HUES64 (cell line): Measurements from ENCODE around the gene HOXD10. TPM values are rescaled to one million over a fixed set of nuclear protein-coding genes. Genes with fewer than 3 reads are reported as not detected.

Experiments used
- H3K27ac ChIP-seq: 2 replicates; pipeline ENCODE4 v1.7.0; 2013; ENCODE audit warnings: low read depth, low read length, inconsistent platforms
- H3K27me3 ChIP-seq: 2 replicates; pipeline ENCODE4 v1.6.1; 2013; ENCODE audit warnings: mild to moderate bottlenecking, low read length; ENCODE audit not compliant: insufficient read depth
- H3K36me3 ChIP-seq: 2 replicates; pipeline ENCODE4 v1.6.1; 2013; ENCODE audit warnings: mild to moderate bottlenecking, low read length; ENCODE audit not compliant: insufficient read depth
- H3K4me1 ChIP-seq: 2 replicates; pipeline ENCODE4 v1.6.1; 2013; ENCODE audit warnings: mild to moderate bottlenecking, low read length, moderate library complexity; ENCODE audit not compliant: insufficient read depth
- H3K4me3 ChIP-seq: 2 replicates; pipeline ENCODE4 v1.5.1; 2013; ENCODE audit warnings: mild to moderate bottlenecking, low read length, moderate library complexity
- H3K9ac ChIP-seq: 2 replicates; pipeline ENCODE4 v1.6.1; 2013; ENCODE audit warnings: mild to moderate bottlenecking, low read depth, low read length
- H3K9me3 ChIP-seq: 2 replicates; pipeline ENCODE4 v1.6.1; 2013; ENCODE audit warnings: low read depth, low read length; ENCODE audit not compliant: insufficient read depth
- WGBS: fragments of 150-250, 120-280 bp; methylation state at CpG from one replicate; pipeline ENCODE4 v1.1.7; 2013; ENCODE audit warnings: missing lambda C conversion rate; 5-methylcytosine and 5-hydroxymethylcytosine counted together
- polyA plus RNA-seq, 2 experiments: library from polyadenylated mRNA; stranded (reverse); fragments of 50-300 nt; gene quantifications; one replicate each; pipeline ENCODE4 v1.2.3, GENCODE V29; 2013

Gene HOXD10
- polyA plus RNA-seq (2013, experiment 1 of 2): 0.15 TPM
- 0.19 TPM for polyA plus RNA-seq (2013, experiment 2 of 2)

DNA sequence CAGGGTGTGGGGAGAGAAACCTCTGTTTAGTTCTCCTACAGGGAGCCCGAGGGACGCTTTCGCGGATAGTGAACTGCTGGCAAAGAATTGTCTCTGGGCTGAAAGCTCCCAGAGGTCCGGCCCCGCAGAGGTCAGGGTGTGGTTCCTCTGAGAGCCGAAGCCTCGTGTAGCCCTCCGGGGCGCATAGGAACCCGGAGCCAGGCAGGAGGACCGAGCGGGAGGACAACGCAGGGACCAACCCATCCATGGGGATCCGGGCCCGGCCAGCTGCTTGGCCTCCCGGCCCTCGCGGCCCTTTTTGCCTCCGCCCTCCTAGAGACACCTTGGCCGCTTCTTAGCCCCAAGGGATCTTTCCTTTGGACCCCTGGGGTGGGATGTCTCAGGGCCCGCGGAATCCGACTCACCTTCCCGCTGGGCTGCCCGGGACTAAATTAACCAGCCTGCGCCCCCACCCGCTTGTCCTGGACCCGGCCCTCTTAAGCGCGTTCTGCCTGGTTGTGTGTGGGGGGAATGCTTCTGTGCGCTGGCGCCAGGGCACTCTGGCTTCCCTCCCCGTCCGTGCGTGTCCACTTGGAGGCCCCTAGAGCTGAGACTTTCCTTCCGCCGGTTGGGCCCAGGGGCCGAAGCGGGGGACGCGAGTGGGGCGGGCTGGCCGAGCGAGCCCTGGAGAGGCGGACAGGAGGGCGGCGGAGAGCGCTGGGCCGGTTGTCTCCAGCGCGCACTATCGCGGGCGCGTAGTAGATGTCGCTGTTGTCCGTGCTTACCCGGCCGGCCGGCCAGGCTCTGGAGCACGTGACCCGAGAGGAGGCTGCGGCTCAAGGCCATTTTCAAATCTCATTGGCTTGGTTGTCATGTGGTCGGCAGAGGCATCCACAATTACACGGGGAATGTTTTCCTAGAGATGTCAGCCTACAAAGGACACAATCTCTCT is at the start of gene HOXD10:
Gene HOXD10 (plus strand): TSS at position 896 of the 931 bp plus-strand sequence. CDS start 56 bp downstream, outside the sequence.
- Histone ChIP-seq H3K9me3 (peaks cover 7% of the 10 kb centered on the region; the same call in 1 of the 2 replicates), H3K27me3 (peaks cover 100% of the 10 kb centered on the region), H3K4me3 (no peak within 1 kb of the TSS), H3K9ac (no peak within 1 kb of the TSS), H3K36me3 (no peaks in the 10 kb centered on the region), H3K4me1 (peaks cover 4% of the 10 kb centered on the region; the same call in 1 of the 2 replicates), H3K27ac (no peak within 1 kb of the TSS)
- 4% methylated on average over 66 of the region's 66 CpGs for WGBS

DNA sequence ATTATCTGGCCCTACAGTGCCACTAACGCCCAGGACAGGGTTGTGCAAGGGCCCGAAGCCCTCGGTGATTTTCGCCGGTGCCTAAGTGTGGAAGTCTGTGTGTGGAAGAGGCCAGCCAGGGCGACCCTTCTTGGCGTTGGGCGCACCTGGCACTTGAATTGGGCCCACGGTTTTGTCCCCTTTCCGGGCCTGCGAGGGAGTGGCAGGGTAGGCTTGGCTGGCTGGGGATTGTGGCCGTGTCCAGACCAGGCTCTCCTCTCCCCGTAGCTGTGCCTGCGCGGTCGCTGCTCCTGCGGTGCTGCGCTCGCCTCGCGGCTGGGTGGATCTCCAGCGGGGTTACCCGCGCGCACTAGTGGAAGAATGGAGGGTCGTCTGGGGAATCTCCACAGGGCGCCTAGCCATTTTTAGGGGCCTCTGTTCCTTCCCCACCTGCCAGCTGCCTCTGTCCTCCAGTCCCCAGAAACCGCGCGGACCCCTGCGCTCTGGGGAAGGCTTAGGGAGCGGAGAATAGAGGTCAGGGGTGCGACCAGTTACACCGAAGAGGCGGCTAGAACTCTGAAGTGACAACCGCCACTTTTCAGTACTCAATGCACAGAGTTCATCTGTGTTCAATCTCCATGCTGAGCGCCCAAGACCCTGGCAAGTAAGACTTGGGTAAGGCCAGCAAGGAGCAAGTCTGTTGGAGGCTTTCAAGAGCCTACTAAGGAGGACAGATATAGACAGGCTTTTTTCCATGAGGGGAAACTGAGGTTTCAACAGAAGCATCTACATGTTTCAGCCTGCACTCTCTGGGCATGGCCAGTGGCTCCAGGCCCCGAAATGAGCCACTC is 48.8 kb upstream of the HOXD10 start:
- no peak overlapping the region for H3K27ac ChIP-seq
- 93% methylated on average over 38 of the region's 38 CpGs for WGBS
- H3K9me3 ChIP-seq: no peaks in the 10 kb centered on the region
- no peaks in the 10 kb centered on the region for H3K4me1 ChIP-seq
- no peaks in the 10 kb centered on the region for H3K36me3 ChIP-seq
- H3K27me3 ChIP-seq: peaks cover 94% of the 10 kb centered on the region
- H3K9ac ChIP-seq: no peak overlapping the region
- no peak overlapping the region for H3K4me3 ChIP-seq

DNA sequence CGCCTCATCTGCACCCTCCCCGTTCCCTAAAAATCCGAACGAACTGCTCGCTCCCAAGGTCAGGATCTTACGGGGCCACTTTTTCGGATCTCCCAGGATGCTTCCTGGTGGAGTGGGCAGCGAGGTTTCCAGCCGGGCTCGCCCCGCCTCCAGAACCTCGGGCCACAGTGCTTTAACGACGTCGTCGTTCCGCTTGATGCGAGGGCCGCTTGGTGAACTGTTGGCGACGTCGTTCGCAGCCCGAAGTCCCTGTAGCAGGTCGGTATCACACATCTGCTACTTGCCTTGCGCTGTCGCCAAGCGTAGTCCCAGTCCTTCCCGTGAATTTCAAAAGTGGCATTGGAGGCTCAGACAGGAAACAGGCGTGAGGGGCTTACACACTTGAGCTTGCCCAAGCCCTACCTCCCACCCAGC is 48.2 kb upstream of the HOXD10 start:
- peaks cover 97% of the 10 kb centered on the region for H3K27me3 ChIP-seq
- H3K36me3 ChIP-seq: no peaks in the 10 kb centered on the region
- no peaks in the 10 kb centered on the region for H3K4me1 ChIP-seq
- no peak overlapping the region for H3K27ac ChIP-seq
- 92% methylated on average over 30 of the region's 30 CpGs for WGBS
- H3K9me3 ChIP-seq: no peaks in the 10 kb centered on the region
- no peak overlapping the region for H3K9ac ChIP-seq
- no peak overlapping the region for H3K4me3 ChIP-seq

DNA sequence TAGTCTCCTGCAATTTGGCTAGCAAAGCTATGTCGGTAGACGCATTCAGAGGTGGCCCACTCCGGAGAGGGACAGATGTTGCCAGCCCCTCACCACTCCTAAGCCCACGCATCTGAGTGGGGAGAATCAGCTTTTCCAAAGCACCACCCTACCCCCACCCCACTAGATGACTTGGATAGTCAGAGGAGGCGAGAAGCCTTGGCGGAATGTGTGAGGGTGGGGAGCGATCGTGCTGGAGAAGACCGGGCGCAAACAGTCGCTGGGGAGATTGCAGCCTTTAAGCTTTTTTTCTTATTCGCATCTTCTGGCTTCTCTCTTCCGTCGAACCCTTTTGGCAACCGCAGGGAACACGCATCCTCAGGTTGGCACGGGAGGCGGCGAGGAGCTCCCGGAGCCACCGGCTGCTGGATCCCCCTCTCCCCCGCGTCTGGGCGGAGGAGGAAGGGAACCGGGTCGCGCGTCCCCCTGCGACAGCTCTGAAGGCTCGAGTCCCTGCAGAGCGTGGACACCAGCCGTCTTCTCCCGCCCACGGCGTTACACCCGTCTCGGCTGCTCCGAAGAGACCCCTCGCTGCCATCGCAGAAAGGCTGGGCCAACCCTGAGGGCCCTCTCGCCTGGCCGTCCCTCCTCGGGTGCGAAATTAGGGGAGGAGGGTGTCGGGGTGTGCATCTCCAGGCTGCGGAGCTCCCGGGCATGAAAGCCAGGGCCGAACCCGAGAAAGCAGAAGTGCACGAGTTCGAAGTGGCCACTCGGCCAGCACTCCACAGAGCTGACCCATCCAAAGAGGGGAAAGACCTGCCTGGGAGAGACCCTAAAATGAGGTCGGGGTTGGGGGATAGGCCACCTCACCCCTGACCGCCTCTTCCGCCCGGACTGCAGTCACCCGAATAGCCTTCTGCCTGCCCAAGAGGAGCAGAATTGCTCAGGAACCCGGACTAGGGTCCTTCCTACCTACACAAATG is 45.0 kb upstream of the HOXD10 start:
- H3K4me1 ChIP-seq: no peaks in the 10 kb centered on the region
- peaks cover 100% of the 10 kb centered on the region for H3K27me3 ChIP-seq
- no peaks in the 10 kb centered on the region for H3K9me3 ChIP-seq
- H3K4me3 ChIP-seq: no peak overlapping the region
- no peak overlapping the region for H3K9ac ChIP-seq
- 93% methylated on average over 57 of the region's 58 CpGs for WGBS
- no peaks in the 10 kb centered on the region for H3K36me3 ChIP-seq
- H3K27ac ChIP-seq: no peak overlapping the region

DNA sequence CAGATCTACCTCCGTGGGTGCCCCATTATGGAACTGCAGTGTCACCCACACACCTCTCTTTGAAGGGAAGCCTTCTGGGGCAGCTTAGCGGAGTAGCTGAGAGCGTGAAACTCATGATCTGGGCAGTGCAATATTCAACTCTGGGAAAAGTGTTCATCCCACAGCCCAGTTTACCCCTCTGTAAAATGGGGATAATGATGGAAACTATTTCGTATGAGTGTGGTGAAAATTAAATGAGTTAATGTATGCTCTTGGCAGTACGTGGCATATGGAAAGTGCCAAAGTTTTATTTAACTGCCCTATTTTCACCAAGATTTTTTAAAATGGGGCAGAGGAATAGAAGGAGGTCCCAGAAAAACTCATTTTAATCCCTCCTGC is 44.3 kb upstream of the HOXD10 start:
- H3K27ac ChIP-seq: no peak overlapping the region
- no peaks in the 10 kb centered on the region for H3K9me3 ChIP-seq
- H3K4me3 ChIP-seq: no peak overlapping the region
- H3K27me3 ChIP-seq: peaks cover 100% of the 10 kb centered on the region
- H3K36me3 ChIP-seq: no peaks in the 10 kb centered on the region
- no peaks in the 10 kb centered on the region for H3K4me1 ChIP-seq
- no peak overlapping the region for H3K9ac ChIP-seq
- WGBS: 93% methylated on average over 5 of the region's 5 CpGs

DNA sequence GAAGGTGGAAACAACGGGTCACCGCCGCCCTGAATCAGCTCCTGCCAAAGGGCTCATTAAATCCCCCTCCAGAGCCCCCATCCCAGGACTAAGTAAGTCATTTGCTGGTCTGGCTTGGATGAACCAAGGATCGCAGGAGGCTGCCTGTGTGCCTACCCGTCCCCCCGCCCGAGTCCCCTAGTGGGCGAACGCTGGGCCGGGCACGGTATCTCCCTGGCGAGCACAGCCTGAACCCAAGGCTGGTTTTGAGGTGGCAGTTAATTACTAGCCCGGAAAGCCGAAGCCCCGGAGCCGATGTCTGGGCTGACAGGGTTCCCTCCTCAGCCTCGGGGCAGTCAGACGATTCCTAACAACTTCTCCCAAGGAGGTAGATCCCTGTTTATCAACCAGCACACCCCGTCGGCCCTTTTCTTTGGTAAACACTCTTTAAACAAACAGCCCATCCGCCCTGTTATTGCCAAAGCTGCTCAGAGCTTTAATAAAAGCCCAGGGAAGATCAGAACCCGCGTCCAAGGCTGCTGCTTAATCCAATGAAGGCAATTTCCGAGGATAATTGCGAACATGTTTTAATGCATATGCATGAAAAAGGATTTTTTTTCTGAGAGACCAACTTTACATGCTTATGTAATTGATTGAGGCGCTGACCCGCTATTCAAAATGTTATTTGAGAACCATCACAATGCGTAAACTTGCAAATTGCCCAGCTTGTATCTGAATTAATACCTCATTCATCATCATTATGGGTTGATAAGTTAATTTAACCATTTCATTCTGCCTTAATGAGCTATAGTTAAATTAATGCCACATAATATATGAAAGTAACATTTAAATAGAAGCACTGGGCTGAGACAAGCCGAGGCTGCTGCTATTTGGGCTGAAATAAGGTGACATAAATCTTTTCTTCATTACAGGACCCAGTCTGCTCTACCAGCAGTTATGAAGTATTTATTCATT is 43.4 kb upstream of the HOXD10 start:
- peaks cover 100% of the 10 kb centered on the region for H3K27me3 ChIP-seq

DNA sequence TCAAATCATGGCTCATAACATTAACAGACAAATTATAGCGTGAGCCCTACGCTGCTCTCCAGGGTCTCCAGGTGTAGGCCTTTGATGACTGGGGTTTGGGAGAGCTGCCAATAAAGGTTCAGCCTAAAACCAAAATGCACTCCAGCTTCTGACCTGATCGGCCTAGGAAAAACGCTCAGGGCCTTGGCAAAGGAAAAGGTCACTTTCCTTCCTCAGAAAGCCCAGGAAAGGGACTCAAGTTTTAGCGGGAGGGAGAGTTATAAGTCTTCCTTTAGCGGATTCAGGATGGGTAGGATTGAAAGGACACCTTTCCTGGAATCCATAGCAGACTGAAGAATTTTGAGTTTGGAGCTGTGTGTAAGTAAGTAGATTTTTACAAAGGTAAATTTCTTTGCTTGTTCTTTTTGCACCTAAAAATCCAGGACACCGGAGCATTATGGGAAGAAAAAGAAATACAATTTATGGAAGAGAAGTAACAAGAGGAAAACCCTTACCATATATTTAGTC is 41.6 kb upstream of the HOXD10 start:
- Histone ChIP-seq H3K27me3 (peaks cover 100% of the 10 kb centered on the region), H3K4me3 (peak overlapping the region; percentile 44), H3K27ac (no peak overlapping the region), H3K9me3 (no peaks in the 10 kb centered on the region), H3K9ac (no peak overlapping the region), H3K4me1 (0 out of 2 replicates have a peak, but pooled peaks cover 4% of the 10 kb centered on the region), H3K36me3 (no peaks in the 10 kb centered on the region)
- WGBS: 69% methylated on average over 6 of the region's 7 CpGs

More for the DNA sequence above, 43.4 kb upstream of the HOXD10 start:
- no peak overlapping the region for H3K9ac ChIP-seq
- H3K36me3 ChIP-seq: no peaks in the 10 kb centered on the region
- 83% methylated on average over 28 of the region's 29 CpGs for WGBS
- H3K27ac ChIP-seq: no peak overlapping the region
- no peaks in the 10 kb centered on the region for H3K4me1 ChIP-seq
- no peaks in the 10 kb centered on the region for H3K9me3 ChIP-seq
- H3K4me3 ChIP-seq: no peak overlapping the region

DNA sequence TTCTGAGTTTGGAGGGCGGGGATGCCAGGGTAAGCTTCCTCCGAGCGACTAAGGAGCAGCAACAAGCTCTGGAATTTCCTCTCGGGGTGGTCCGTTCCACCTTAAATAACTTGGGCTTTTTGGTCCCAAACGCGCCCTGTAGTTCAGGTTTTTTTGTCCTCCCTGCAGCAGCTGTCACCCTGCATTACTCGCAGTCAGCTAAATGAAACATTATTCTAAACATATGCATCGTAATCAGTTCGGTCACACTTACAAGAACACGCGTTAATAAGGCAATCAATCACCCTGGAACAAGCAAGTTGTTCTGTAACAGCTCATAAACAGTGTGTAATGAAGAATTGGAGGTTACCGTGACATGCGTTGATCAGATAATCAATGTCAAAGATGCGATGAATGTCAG is 41.1 kb upstream of the HOXD10 start:
- Histone ChIP-seq H3K4me3 (peak overlapping the region; percentile 44), H3K27ac (no peak overlapping the region), H3K27me3 (peaks cover 98% of the 10 kb centered on the region), H3K36me3 (no peaks in the 10 kb centered on the region), H3K9ac (no peak overlapping the region), H3K4me1 (0 out of 2 replicates have a peak, but pooled peaks cover 4% of the 10 kb centered on the region), H3K9me3 (no peaks in the 10 kb centered on the region)
- 28% methylated on average over 14 of the region's 15 CpGs for WGBS

DNA sequence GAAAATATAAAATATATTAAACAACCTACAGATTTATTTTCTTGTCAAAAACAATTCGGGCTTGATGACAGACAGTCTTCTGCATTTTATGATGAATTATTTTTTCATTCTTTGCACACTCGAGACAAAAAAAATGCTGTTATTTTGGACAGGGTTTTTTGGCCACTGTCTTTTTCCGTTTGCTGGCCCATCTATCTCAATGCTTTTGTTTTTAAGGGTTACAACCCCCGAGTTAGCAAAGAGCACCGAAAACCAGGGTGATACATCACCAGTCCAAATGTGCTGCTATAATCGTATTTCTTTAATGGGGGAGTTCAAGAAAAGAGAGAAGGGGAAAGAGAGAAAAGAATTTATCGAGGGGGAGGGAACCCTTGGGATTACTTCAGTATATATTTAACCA is 40.5 kb upstream of the HOXD10 start:
- H3K27me3 ChIP-seq: peaks cover 98% of the 10 kb centered on the region
- H3K9me3 ChIP-seq: no peaks in the 10 kb centered on the region
- no peak overlapping the region for H3K27ac ChIP-seq
- H3K9ac ChIP-seq: no peak overlapping the region
- 69% methylated on average over 6 of the region's 7 CpGs for WGBS
- H3K4me3 ChIP-seq: no peak overlapping the region
- H3K36me3 ChIP-seq: no peaks in the 10 kb centered on the region
- H3K4me1 ChIP-seq: 0 out of 2 replicates have a peak, but pooled peaks cover 4% of the 10 kb centered on the region
